ENCODE results near the gene SLC9A1. TPM values are rescaled to one million over a fixed set of nuclear protein-coding genes. Genes with fewer than 3 reads are reported as not detected.

The SLC9A1 gene
- total and polyA plus RNA-seq, 8 donors, result 16.3 to 132 (median 27.9) TPM

GRCh38 chr1:27118440-27118689, 36.6 kb downstream of the SLC9A1 start:
- no peak for DNase-seq
- WGBS, 5 donors, result 75 to 100% (median 82%) methylated on average over 2 to 4 of the region's 4 CpGs
- intact Hi-C loops (cut with DNase I; ENCODE audit: low total_unique reads), result no loop called here
- peaks cover 0 to 30% (median 10%) of the 10 kb centered on the region in 4 donors for H3K36me3 ChIP-seq
- TF ChIP-seq POLR2A (IDR thresholded peaks at IDR 0.05) (no peak), EP300 (IDR thresholded peaks at IDR 0.05) (no peak), CTCF (IDR thresholded peaks at IDR 0.05) (no peak), POLR2AphosphoS5 (IDR thresholded peaks at IDR 0.05) (no peak)
- H3K27ac ChIP-seq, result peak overlapping the region; percentile 47 to 89 (median 74)
- peaks cover 51 to 100% (median 76%) of the 10 kb centered on the region in 4 donors for H3K4me1 ChIP-seq
- H3K4me3 ChIP-seq, result no peak overlapping the region
- H3K9me3 ChIP-seq, result no peaks in the 10 kb centered on the region
- H3K27me3 ChIP-seq, result no peaks in the 10 kb centered on the region

- Histone ChIP-seq H3K4me3 (no peak overlapping the region), H3K9me3 (no peaks in the 10 kb centered on the region), H3K36me3 (peaks cover 0 to 32% (median 15%) of the 10 kb centered on the region in 4 donors), H3K4me1 (peaks cover 51 to 100% (median 76%) of the 10 kb centered on the region in 4 donors), H3K27ac (peak overlapping the region; percentile 47 to 89 (median 74)), H3K27me3 (no peaks in the 10 kb centered on the region)
- TF ChIP-seq EP300 (IDR thresholded peaks at IDR 0.05), result no peak
- TF ChIP-seq POLR2A (IDR thresholded peaks at IDR 0.05), result no peak
- no peak for TF ChIP-seq POLR2AphosphoS5 (IDR thresholded peaks at IDR 0.05)
- intact Hi-C loops (cut with DNase I; ENCODE audit: low total_unique reads), result no loop called here
- no peak for DNase-seq
- 60 to 73% (median 68%) methylated on average over 9 to 12 of the region's 12 CpGs for WGBS, 5 donors
Measured at GRCh38 chr1:27117733-27118439, 37.0 kb downstream of the SLC9A1 start.

- H3K9me3 ChIP-seq, result no peaks in the 10 kb centered on the region
- intact Hi-C loops (cut with DNase I; ENCODE audit: low total_unique reads), result no loop called here
- H3K27ac ChIP-seq, result peak overlapping the region; percentile 28 to 89 (median 74)
- H3K36me3 ChIP-seq, result peaks cover 0 to 35% (median 16%) of the 10 kb centered on the region in 4 donors
- no peak overlapping the region for H3K4me3 ChIP-seq
- no peaks in the 10 kb centered on the region for H3K27me3 ChIP-seq
- H3K4me1 ChIP-seq, result peaks cover 56 to 100% (median 75%) of the 10 kb centered on the region in 4 donors
- TF ChIP-seq CTCF (IDR thresholded peaks at IDR 0.05) (no peak), EP300 (IDR thresholded peaks at IDR 0.05) (no peak), POLR2A (IDR thresholded peaks at IDR 0.05) (no peak), POLR2AphosphoS5 (IDR thresholded peaks at IDR 0.05) (no peak)
- DNase-seq, result no peak
Measured at GRCh38 chr1:27116697-27117096, 38.2 kb downstream of the SLC9A1 start.

GRCh38 chr1:27116232-27116631, 38.7 kb downstream of the SLC9A1 start:
- TF ChIP-seq CTCF (IDR thresholded peaks at IDR 0.05) (no peak), EP300 (IDR thresholded peaks at IDR 0.05) (no peak), POLR2A (IDR thresholded peaks at IDR 0.05) (no peak), POLR2AphosphoS5 (IDR thresholded peaks at IDR 0.05) (no peak)
- Histone ChIP-seq H3K36me3 (peaks cover 0 to 37% (median 17%) of the 10 kb centered on the region in 4 donors), H3K9me3 (no peaks in the 10 kb centered on the region), H3K27me3 (no peaks in the 10 kb centered on the region), H3K27ac (peak overlapping the region; percentile 12 to 89 (median 74)), H3K4me3 (no peak overlapping the region), H3K4me1 (peaks cover 58 to 100% (median 74%) of the 10 kb centered on the region in 4 donors)
- WGBS, 5 donors, result 69 to 92% (median 89%) methylated on average over 3 of the region's 3 CpGs
- intact Hi-C loops (cut with DNase I; ENCODE audit: low total_unique reads), result no loop called here
- peak in 1 of 2 donors; percentile 51 for DNase-seq

GRCh38 chr1:27114546-27114945, 40.4 kb downstream of the SLC9A1 start:
- H3K36me3 ChIP-seq, result peaks cover 4 to 48% (median 19%) of the 10 kb centered on the region in 4 donors
- H3K4me1 ChIP-seq, result peaks cover 51 to 92% (median 60%) of the 10 kb centered on the region in 4 donors
- no peak overlapping the region for H3K4me3 ChIP-seq
- H3K27ac ChIP-seq, result peak overlapping the region in 2 of 5 donors; percentile 15 to 80
- intact Hi-C loops (cut with DNase I; ENCODE audit: low total_unique reads), result no loop called here
- H3K27me3 ChIP-seq, result no peaks in the 10 kb centered on the region
- TF ChIP-seq EP300 (IDR thresholded peaks at IDR 0.05) (no peak), CTCF (IDR thresholded peaks at IDR 0.05) (no peak), POLR2AphosphoS5 (IDR thresholded peaks at IDR 0.05) (no peak), POLR2A (IDR thresholded peaks at IDR 0.05) (no peak)
- 85 to 92% (median 89%) methylated on average over 5 of the region's 5 CpGs for WGBS, 5 donors
- DNase-seq, result no peak
- H3K9me3 ChIP-seq, result no peaks in the 10 kb centered on the region
